Stimulated activated CD4-positive, alpha-beta T cell treated with anti-CD3 and anti-CD28 coated beads, TNF-alpha, amount 100 ng/mL, for 4 hours (primary cell): ENCODE data around the gene DLK1.

Source experiments
- DNase-seq, 3 experiments: peaks; one replicate each; pipeline ENCODE4 v3.0.0-alpha.2; 2020; ENCODE audit warnings: low read depth in 3 of 3

The DLK1 gene

GRCh38 chr14:100755649-100756048 is 29.0 kb downstream of the DLK1 start:
- DNase-seq: no peak

DNA sequence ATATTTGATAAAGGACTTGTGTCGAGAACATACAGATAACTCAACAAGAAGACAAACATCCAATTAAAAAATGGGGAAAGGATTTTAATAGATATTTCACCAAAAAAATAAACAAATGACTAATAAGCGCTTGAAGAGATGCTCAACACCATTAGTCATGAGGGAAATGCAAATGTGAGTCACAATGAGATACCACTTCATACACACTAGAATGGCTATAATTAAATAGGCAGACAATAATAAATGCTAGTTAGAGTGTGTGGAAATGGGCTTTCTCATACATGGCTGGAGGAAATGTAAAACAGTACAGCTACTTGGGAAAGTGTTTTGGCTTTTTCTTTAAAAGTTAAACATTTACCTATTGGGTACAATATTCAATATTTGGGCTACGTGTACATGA is 34.8 kb downstream of the DLK1 start:
- DNase-seq: no peak

DNA sequence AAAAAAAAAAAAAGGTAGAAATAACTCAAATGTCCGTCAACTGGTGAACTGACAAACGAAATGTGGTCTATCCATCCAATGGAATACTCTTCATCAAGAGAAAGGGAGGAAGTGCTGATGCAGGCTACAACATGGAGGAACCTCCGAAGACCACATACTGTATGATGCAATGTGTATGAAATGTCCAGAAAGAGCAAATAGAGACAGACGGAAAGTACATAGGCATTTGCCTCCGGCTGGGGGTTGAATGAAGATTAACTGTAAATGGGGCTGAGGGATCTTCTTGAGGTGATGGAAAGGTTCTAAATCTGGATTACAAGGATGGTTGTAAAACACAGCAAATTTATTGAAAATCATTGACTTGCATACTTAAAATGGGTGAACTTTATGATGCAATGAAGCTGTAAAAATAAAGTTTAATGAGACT is 35.4 kb downstream of the DLK1 start:
- DNase-seq: no peak

GRCh38 chr14:100762901-100763300 is 36.2 kb downstream of the DLK1 start:
- no peak for DNase-seq

GRCh38 chr14:100764471-100765115 is 37.9 kb downstream of the DLK1 start:
- DNase-seq: no peak

DNA sequence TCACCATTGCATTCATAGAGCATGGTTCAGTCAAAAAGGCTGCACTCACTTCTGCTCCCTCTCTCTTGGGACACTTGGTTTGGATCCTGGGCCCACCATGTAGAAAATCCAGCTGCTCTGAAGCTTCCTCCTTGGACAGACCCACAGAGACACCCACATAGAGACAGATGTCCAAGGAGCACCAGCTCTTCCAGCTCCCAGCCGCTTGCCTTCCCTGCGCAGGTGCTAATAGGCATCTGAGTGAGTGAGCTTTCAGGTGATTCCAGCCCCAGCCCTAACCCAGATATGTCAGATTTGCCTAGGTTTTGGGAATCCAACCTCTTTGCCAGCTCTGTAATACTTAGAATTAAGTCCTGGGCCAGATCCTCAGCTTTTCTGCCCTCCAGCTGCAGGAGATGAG is 38.6 kb downstream of the DLK1 start:
- no peak for DNase-seq

DNA sequence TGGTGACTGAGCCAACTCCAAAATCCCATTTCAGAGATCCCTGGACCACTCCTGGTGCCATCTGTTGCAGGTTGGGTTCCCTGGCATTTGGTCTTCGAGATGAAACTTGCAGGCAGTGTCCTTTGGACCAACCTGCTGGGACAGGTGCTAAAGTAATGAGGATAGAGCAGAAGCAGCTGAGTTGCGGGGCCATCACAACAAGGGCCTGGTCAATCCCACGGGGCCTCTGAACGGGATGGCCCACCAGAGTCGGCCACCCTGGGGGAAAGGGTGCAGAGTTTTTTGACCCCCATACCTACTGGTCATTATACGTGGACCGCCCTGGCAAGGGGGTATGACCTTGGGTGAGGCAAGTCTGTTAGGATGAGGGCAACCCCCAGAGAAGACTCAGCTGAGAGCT is 39.3 kb downstream of the DLK1 start:
- DNase-seq: no peak

GRCh38 chr14:100767003-100767787 is 40.5 kb downstream of the DLK1 start:
- DNase-seq: no peak

GRCh38 chr14:100767788-100768536 is 41.3 kb downstream of the DLK1 start:
- no peak for DNase-seq

DNA sequence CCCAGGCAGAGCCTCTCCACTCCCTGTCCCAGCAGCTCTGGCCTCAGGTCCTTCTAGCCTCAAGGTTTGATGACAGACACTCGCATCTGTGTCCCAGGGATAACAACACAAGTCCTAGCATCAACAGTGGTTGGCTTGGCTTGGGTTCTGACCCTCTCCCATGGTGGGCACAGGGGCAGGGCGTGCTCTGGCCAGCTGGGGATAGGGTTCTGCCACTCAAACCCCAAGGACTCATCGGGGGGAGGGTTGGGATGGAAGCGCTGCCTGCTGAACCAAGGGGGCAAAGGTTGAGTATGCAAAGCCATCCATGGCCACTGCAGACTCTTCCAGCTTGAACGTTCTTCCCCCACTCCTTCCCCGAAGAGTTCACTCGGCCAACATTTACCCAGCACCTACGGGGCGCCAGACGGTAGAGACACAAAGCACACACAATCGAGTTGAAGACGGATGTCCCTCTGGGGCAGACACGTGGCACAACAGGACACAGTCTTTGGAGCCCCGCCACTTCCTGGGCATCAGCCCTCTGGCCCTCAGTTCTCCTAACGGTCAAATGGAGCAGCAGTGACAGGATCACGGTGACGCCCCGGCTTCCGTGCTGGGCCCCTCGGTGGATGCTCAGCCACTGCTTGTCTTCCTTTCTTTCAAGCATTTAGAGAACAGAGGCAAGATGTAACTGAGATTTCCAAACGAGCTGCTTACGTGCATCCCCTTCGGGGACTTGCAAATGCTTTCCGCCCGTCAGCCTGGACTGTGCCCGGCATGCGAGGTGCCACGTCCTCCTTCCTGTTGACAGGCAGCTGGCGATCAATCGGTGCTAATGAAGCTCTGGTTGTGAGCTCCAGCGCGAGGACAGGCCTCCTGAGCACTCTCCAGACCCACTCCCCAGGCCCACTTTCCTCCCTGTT is 42.6 kb downstream of the DLK1 start:
- no peak for DNase-seq

GRCh38 chr14:100770046-100770445 is 43.4 kb downstream of the DLK1 start:
- no peak for DNase-seq

GRCh38 chr14:100770605-100771120 is 44.0 kb downstream of the DLK1 start:
- no peak for DNase-seq

GRCh38 chr14:100771121-100771800 is 44.6 kb downstream of the DLK1 start:
- DNase-seq: no peak

DNA sequence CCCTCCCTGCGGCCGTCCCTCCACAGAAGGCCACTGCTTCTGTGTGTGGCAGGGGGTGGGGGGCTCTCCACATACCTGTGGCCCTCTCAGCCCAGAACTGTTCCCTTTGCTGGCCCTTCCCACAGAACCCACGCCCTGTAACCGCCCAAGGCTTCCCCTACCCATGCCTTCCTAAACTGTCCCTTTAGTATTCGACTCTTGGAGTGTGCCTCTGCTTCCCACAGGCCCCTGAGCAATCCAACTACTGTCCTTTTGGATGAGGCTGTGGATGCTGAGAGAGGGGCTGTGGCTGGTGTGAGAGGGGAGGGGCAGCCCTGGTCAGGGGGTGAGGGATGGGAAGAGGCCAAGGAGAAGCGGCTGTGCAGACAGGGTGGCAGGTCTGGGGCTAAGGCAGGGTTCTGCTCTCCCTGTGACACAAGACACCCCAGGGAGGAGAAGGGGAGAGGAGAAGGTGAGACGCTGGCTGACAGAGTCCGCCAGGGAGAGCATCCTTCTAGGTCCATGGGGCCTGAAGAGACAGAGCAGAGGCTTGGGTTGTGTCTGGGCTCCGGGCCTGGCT is 46.0 kb downstream of the DLK1 start:
- no peak for DNase-seq

GRCh38 chr14:100773331-100774163 is 46.9 kb downstream of the DLK1 start:
- no peak for DNase-seq

- no peak for DNase-seq
Measured at GRCh38 chr14:100774164-100774537, 47.5 kb downstream of the DLK1 start.

DNA sequence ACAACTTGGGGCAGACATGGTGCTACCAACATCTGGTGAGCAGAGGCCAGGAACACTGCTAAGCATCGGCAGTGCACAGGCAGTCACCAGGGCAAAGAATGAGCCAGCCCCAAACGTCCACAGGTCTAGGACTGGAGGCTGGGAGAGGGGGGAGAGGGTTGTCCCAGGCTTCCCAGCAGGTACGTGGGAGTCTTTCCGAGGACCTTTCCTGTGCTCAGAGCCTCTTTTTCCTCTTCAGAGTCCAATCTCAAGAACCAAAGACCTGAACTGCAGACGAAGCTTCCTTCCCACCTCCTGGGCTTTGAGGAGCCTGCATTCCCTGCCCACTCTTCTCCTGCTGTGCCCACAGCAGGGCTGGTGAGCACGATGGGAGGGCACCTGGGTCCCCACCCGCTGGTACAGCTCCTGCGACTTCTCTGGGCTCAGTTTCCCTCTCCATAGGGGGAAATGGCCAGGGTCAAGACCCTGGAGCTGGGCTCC is 48.7 kb downstream of the DLK1 start:
- DNase-seq: no peak

DNA sequence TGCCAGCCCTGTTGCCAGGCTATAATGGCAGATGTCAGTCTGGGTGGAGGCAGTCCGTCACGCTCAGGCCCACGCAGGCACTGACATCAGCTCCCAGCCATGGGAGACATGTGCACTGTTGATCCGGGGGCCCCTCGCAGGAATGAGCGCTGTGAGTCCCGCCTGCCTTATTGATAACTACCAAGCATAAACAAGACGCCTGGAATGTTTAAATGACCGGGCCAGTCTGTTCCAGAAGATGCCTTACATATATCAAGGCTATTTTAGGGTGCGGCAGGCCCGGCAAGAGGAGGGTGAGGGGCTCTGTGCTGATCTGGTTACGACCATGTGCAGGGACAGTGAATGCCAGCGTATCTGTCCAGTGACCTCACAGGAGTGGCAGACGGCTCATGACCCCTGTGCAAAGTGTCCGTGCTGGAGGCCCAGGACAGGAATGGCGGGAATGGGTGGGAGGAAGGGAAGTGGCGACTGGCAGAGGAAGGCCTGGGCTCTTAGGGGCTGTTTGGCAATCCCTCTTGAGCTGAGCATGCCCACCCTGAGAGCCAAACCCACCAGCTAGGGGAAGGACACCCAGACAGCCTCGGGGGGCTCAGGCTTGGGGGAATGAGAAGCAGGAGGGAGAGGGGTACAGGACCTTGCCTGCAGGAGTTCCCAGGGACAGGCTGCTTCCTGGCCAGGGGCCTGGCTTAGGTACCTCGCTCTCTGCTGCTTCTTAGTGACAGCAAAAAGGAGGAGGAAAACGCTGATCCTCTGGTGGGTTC is 49.3 kb downstream of the DLK1 start:
- DNase-seq: no peak
